ENCODE results near the gene CREB3L2.

GRCh38 chr7:137885678-137886077 lies 116.2 kb downstream of the CREB3L2 start:
- no peak for TF ChIP-seq CTCF (IDR thresholded peaks at IDR 0.05)
- TF ChIP-seq POLR2A (IDR thresholded peaks at IDR 0.05): no peak
